HepG2 (cell line): ENCODE measurements around the gene LSMEM2. TPM values are rescaled to one million over a fixed set of nuclear protein-coding genes. Genes with fewer than 3 reads are reported as not detected.
A peak's percentile ranks its signal among the peaks of the same experiment; 100 is the strongest.

Experiments used
- AGO1 ChIP-seq: fragments of 200-400 bp; formaldehyde crosslinking; IDR thresholded peaks from 2 replicates; pipeline ENCODE4 v1.6.1; 2017; ENCODE audit warnings: mild to moderate bottlenecking, low read depth, low read length, moderate library complexity; ENCODE audit not compliant: poor library complexity, severe bottlenecking
- AHR ChIP-seq: IDR thresholded peaks from 2 replicates; pipeline ENCODE4 v1.6.1; 2018; ENCODE audit warnings: missing genetic modification reagents, missing compliant biosample characterization
- DMTF1 ChIP-seq: sonication (generic); formaldehyde crosslinking; IDR thresholded peaks from 2 replicates; pipeline ENCODE4 v1.4.0; 2020; ENCODE audit warnings: mild to moderate bottlenecking, missing genetic modification reagents
- EZH2 ChIP-seq: conservative IDR thresholded peaks from 2 replicates; pipeline ENCODE4 v1.6.1; 2012; ENCODE audit warnings: mild to moderate bottlenecking, low read depth, low read length, moderate library complexity
- NFYC ChIP-seq: IDR thresholded peaks from 2 replicates; pipeline ENCODE4 v1.6.1; 2016; ENCODE audit warnings: missing genetic modification reagents, missing compliant biosample characterization
- RARA ChIP-seq: IDR thresholded peaks from 2 replicates; pipeline ENCODE4 v1.6.1; 2016; ENCODE audit warnings: missing genetic modification reagents, missing compliant biosample characterization
- SIN3A ChIP-seq: IDR thresholded peaks from 2 replicates; pipeline ENCODE4 v1.6.1; 2011; ENCODE audit warnings: low read depth, mild to moderate bottlenecking, control low read depth, low read length, borderline replicate concordance
- ZBTB34 ChIP-seq: sonication (generic); formaldehyde crosslinking; IDR thresholded peaks from 2 replicates; pipeline ENCODE4 v1.8.0; 2022; ENCODE audit warnings: mild to moderate bottlenecking, missing genetic modification reagents
- ZHX2 ChIP-seq, 2 experiments: sonication (generic) in 1 of 2; formaldehyde crosslinking in 1 of 2; IDR thresholded peaks; 2 replicates each; pipeline versions ENCODE4 v1.6.1 to v1.9.0; 2014 to 2022; ENCODE audit warnings: antibody characterized with exemption in 1 of 2, borderline replicate concordance in 1 of 2, inconsistent platforms in 1 of 2, low read depth in 1 of 2, missing genetic modification reagents in 1 of 2
- ZNF296 ChIP-seq: sonication (generic); formaldehyde crosslinking; conservative IDR thresholded peaks from 2 replicates; pipeline ENCODE4 v1.5.0; 2020; ENCODE audit warnings: mild to moderate bottlenecking, missing genetic modification reagents
- ZNF329 ChIP-seq: sonication (generic); formaldehyde crosslinking; IDR thresholded peaks from 2 replicates; pipeline ENCODE4 v1.9.0; 2021; ENCODE audit warnings: low read depth, mild to moderate bottlenecking, missing genetic modification reagents
- ZNF674 ChIP-seq: sonication (generic); formaldehyde crosslinking; IDR thresholded peaks from 2 replicates; pipeline ENCODE4 v1.5.0; 2020; ENCODE audit warnings: low read depth, mild to moderate bottlenecking, missing genetic modification reagents
- ZNF773 ChIP-seq: sonication (generic); formaldehyde crosslinking; IDR thresholded peaks from 2 replicates; pipeline ENCODE4 v1.4.0; 2020; ENCODE audit warnings: missing genetic modification reagents, borderline replicate concordance
- ZNF776 ChIP-seq: sonication (generic); formaldehyde crosslinking; IDR thresholded peaks from 2 replicates; pipeline ENCODE4 v1.4.0; 2020; ENCODE audit warnings: mild to moderate bottlenecking, missing genetic modification reagents
- ZSCAN5A ChIP-seq: sonication (generic); formaldehyde crosslinking; IDR thresholded peaks from 2 replicates; pipeline ENCODE4 v1.8.0; 2022; ENCODE audit warnings: mild to moderate bottlenecking, missing genetic modification reagents, borderline replicate concordance
- polyA plus RNA-seq, 8 experiments: library from polyadenylated mRNA; depleted of rRNA in 3 of 8; stranded (reverse) in 7 of 8; unstranded in 1 of 8; fragments of >200 nt; fragmentation: Illumina TruSeq in 4 of 8; extraction: Trizol in 4 of 8; gene quantifications; 2 replicates each; pipeline versions ENCODE4 v1.2.1 to v1.2.3, GENCODE V29; 2011 to 2016; ENCODE audit warnings: low read depth in 4 of 8, missing spikeins in 1 of 8, mixed read lengths in 1 of 8; ENCODE audit not compliant: insufficient read depth in 1 of 8
- total RNA-seq, 5 experiments: library from RNA; depleted of rRNA; stranded (reverse); fragments of >200 nt; fragmentation: Illumina TruSeq; extraction: Trizol; gene quantifications; 2 replicates each; pipeline ENCODE4 v1.2.3, GENCODE V29; 2016; ENCODE audit warnings: low read depth in 1 of 5

The LSMEM2 gene
- total and polyA plus RNA-seq, 2 of the 13 experiments (the other 11 are each of a cell fraction or from before 2014, with no cell fraction given), result 0.07 to 0.41 TPM

- peak; percentile 71; the same call in 1 of the 2 replicates for TF ChIP-seq ZNF776
- TF ChIP-seq ZHX2 (IDR thresholded peaks at IDR 0.05; ENCODE audit: low read depth), result no peak
- no peak for TF ChIP-seq ZHX2 (CRISPR knock-in tag; IDR thresholded peaks at IDR 0.05; ENCODE audit: borderline replicate concordance)
- 0 out of 2 replicates have a peak, but pooled peaks have one; percentile 37 for TF ChIP-seq ZBTB34 (CRISPR knock-in tag)
- TF ChIP-seq RARA (CRISPR knock-in tag), result peak; percentile 27; the same call in 1 of the 2 replicates
- TF ChIP-seq NFYC (CRISPR knock-in tag), result no peak
- no peak for TF ChIP-seq AHR
- no peak for TF ChIP-seq ZNF296 (CRISPR knock-in tag)
- no peak for TF ChIP-seq DMTF1
- no peak for TF ChIP-seq ZNF773 (CRISPR knock-in tag)
- TF ChIP-seq EZH2, result no peak
- no peak for TF ChIP-seq ZSCAN5A (CRISPR knock-in tag)
- no peak for TF ChIP-seq ZNF329 (CRISPR knock-in tag)
- TF ChIP-seq AGO1, result peak; percentile 50
- no peak for TF ChIP-seq ZNF674 (CRISPR knock-in tag)
- TF ChIP-seq SIN3A, result peak; percentile 3; the same call in 1 of the 2 replicates
Observed at GRCh38 chr3:50268703-50269451, 10.0 kb upstream of the LSMEM2 start, which contains the start of gene SEMA3B (continued).
